COLO668 (cell line): Measurements from ENCODE around the gene P2RX6.
A peak's percentile ranks its signal among the peaks of the same experiment; 100 is the strongest.

Experiments
- DNase-seq: peaks from one replicate; lab custom pipeline; 2025; ENCODE audit not compliant: unreplicated experiment; lab: John Stamatoyannopoulos, UW

Gene P2RX6

DNA sequence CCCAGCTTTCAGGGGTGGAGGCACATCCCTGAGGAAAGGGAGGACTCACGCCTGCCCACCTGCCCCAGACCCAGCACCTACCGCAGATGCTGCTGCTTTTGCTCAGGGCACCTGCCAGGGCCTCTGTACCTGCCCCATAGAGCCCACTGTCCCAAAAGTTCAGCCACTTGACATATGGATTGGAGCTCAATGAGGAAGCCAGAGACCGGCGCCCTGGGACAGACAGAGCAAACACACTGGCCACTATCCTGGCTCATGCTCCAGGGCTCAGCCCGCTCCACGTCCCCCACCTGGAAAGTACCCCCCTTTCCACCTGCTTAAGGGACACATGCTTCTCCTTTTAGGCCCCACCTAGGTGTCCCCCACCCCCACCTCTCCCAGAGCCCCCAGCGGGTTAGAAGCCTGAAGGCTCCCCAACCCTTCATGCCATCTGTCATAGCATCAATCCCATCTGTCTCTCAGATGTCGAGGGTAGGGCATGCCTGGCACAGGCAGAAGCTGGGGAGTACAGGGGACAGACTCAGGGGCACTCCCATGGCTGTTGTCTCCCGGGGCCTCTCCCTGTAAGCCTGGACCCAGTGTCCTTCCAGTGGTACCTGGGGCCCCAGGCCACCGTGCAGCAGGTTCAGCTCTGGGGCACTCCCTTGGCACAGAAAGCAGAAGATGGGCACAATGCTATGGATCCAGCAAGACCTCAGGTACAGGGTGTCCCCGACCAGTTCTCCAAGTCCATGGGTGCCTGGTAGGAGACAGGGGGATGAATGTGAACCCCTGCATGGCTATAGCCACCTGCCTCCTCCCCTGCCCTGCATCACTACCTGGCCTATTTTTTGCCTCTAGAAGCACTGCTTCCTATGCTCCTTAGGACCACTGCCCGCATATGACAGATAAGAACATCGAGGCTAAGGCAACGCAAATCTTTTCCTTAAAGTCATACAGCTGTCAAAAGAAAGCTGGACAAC lies 2.2 kb upstream of the P2RX6 start:
- no peak for DNase-seq

GRCh38 chr22:21013657-21014201 lies 1.2 kb upstream of the P2RX6 start:
- no peak for DNase-seq

GRCh38 chr22:21014202-21014725 lies 701 bp upstream of the P2RX6 start:
- DNase-seq, result peak; percentile 97

GRCh38 chr22:21015466-21016006 lies 571 bp downstream of the P2RX6 start:
- no peak for DNase-seq

GRCh38 chr22:21016644-21017420 lies 1.9 kb downstream of the P2RX6 start:
- DNase-seq, result no peak

GRCh38 chr22:21018314-21018713 lies 3.3 kb downstream of the P2RX6 start:
- no peak for DNase-seq

GRCh38 chr22:21020802-21021429 lies 6.0 kb downstream of the P2RX6 start:
- peak; percentile 20 for DNase-seq

DNA sequence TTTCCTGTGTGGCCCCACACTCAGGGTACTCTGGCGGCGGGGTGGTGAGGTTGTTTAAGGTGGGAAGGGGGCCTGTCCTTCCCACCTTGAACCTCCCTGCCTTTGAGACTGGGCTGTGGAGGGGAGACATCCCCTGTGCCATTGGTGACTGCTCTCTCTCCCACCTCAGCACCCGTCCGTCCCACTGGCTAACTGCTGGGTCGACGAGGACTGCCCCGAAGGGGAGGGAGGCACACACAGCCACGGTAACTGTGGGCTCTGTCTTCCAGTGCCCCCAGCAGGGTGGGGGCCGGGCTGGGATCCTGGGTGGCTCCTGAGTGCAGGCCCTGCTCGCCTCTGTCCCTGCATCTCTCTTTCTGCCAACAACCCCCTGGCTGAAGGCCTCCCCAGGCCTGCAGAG lies 7.5 kb downstream of the P2RX6 start:
- no peak for DNase-seq

DNA sequence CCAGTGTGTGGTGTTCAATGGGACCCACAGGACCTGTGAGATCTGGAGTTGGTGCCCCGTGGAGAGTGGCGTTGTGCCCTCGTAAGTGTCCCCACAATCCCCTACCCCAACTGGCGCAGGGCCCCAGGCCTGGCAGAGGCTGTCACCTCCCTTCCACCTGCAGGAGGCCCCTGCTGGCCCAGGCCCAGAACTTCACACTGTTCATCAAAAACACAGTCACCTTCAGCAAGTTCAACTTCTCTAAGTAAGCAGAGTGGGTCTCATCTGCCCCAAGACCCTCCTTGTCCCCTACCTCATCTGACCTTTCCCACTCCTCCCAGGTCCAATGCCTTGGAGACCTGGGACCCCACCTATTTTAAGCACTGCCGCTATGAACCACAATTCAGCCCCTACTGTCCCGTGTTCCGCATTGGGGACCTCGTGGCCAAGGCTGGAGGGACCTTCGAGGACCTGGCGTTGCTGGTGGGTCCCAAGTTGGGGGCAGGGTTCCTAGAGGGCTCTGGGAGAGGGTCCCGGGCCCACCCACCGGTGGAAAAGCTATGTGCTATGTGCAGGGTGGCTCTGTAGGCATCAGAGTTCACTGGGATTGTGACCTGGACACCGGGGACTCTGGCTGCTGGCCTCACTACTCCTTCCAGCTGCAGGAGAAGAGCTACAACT lies 8.1 kb downstream of the P2RX6 start:
- no peak for DNase-seq

DNA sequence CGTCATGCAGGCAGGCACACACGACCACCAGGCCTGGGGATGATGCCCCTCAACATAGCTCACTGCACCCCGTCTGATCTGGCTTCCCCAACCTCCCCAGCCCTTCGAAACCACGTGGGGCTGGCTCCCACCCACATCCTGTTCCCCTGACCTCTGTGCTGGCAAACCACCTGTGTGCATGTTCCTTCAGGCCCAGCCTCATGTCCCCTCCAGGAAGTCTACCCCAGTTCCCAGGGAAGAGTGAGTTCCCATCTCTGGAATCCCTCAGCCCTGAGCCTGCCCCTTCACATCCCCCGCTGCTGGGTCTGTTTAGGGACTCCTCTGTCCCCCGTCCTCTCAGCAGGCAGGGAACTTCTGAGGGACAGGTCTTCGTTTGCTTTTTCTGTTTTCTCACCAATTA lies 10.3 kb downstream of the P2RX6 start:
- no peak for DNase-seq

DNA sequence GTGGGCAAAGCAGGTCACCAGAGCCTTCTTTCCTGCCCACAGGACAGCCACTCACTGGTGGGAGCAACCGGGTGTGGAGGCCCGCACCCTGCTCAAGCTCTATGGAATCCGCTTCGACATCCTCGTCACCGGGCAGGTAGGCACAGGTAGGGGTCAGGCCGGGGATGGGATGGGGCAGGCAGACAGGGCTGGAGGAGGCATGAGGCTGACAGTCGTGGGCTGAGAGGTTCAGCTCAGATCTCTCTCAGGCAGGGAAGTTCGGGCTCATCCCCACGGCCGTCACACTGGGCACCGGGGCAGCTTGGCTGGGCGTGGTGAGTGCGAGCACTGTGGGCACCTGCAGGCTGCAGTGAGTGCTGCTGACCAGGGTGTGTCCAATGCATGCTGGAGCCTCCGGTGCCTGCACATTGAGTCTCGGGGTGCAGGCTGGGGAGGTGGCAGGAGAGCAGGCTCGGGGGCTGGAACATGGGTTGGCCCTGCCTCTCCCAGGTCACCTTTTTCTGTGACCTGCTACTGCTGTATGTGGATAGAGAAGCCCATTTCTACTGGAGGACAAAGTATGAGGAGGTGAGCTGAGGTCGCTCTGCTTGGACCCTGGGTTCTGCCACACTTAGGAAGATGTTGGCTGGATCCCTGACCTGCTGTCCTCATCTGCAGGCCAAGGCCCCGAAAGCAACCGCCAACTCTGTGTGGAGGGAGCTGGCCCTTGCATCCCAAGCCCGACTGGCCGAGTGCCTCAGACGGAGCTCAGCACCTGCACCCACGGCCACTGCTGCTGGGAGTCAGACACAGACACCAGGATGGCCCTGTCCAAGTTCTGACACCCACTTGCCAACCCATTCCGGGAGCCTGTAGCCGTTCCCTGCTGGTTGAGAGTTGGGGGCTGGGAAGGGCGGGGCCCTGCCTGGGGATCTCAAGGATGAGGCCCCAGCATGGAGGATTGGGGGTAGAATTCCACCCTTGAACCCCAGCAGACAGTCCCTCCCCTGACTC lies 11.1 kb downstream of the P2RX6 start:
- DNase-seq, result no peak

GRCh38 chr22:21026783-21027692 lies 12.1 kb downstream of the P2RX6 start:
- DNase-seq, result no peak

- DNase-seq, result no peak
These were observed 13.6 kb downstream of the P2RX6 start for GRCh38 chr22:21028277-21029251.

GRCh38 chr22:21029486-21030025 lies 14.6 kb downstream of the P2RX6 start:
- DNase-seq, result no peak

- no peak for DNase-seq
These were observed 15.1 kb downstream of the P2RX6 start for GRCh38 chr22:21030032-21030431.
